AG04449 (cell line): Measurements from ENCODE around the gene FERMT3.

Experiments used
- CTCF ChIA-PET: fragments of 350-600 bp; formaldehyde crosslinking; extraction: SDS; loops from one replicate; lab custom pipeline; 2021; ENCODE audit warnings: antibody characterized with exemption; lab: Yijun Ruan, JAX
- POLR2A ChIA-PET: fragments of 400-600, 350-600 bp; formaldehyde crosslinking; extraction: SDS; loops from one replicate; lab custom pipeline; 2020; ENCODE audit warnings: antibody characterized with exemption, inconsistent platforms; lab: Yijun Ruan, JAX
- DNase-seq: peaks from one replicate; pipeline ENCODE4 v3.0.0-alpha.2; 2010; ENCODE audit warnings: low read depth, low spot score
- H3K4me3 ChIP-seq: 2 replicates; pipeline ENCODE4 v1.5.1; 2011; ENCODE audit warnings: low read depth, mild to moderate bottlenecking, control low read depth, low read length
- CTCF ChIP-seq: IDR thresholded peaks from one replicate; pipeline ENCODE4 v1.5.1; 2011; ENCODE audit warnings: mild to moderate bottlenecking, moderate library complexity, low read length, control low read depth, inconsistent platforms; ENCODE audit not compliant: insufficient read depth; ENCODE audit errors: missing control alignments

Gene FERMT3

GRCh38 chr11:64269540-64270220 lies 63.2 kb downstream of the FERMT3 start:
- peak; percentile 99 for DNase-seq
- no peak for TF ChIP-seq CTCF
- peak overlapping the region; percentile 69 for H3K4me3 ChIP-seq
- POLR2A ChIA-PET: interaction anchor here (0.6 to 5.5 kb wide), 14 partner anchors 12 to 85 kb away, joined by 3 to 61 read pairs (median 7); partner anchors contain the start of genes BAD, FERMT3, FKBP2 and GPR137
- CTCF ChIA-PET: interaction anchor here (0.8 to 15.2 kb wide), 11 partner anchors 14 to 269 kb away, joined by 3 to 224 read pairs (median 4); partner anchors contain the start of genes BAD, CATSPERZ, GPR137 and PLCB3
